VCaP (cell line): ENCODE data around the gene SLC7A9.

Experiments used
- H3K27ac ChIP-seq: fragments of 450-650 bp; 2 replicates; pipeline ENCODE4 v1.5.1; 2017
- CTCF ChIP-seq: fragments of 450-650 bp; conservative IDR thresholded peaks from 2 replicates; pipeline ENCODE4 v1.5.1; 2017; ENCODE audit warnings: mild to moderate bottlenecking, moderate library complexity

The SLC7A9 gene

DNA sequence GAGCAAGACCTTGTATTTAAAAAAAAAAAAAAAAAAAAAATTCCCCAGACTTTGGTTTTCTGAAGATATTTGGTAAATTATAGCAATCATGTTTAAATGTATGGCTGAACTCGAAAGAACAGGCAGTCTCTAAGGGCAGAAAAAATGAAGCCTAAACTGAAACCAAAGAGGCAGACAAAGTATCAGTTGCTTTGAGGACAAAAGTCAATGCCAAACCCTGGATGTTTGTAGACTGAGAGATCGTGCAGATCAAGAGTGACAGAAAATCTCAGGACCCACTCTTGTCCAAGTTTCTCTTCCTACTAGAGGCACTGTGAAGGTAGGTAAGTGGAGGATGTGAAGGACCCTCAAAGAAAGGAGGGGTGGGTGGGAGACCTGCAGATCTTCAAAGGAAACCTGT, 11.1 kb upstream of the SLC7A9 start:
- TF ChIP-seq CTCF, result no peak
- no peak overlapping the region for H3K27ac ChIP-seq

DNA sequence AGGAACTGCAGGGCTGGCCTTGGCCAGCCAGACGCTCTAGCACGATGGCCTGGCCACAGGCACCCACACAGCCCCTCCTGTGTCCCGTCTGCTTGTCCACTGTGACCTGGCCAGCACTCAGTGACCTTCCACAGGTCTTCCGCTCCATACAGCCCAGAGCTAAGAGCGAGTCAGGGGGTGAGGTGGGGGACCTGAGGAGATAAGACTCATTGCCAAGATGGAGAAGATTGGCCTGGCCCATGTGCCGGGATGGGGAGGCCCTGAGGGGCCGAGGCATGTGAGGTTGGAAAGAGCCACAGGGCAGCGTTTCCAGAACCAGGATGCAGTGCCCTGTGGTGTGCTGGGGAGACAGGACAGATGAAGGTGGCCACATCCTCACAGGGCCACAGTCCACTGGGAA, 10.2 kb upstream of the SLC7A9 start:
- no peak for TF ChIP-seq CTCF
- H3K27ac ChIP-seq, result no peak overlapping the region

DNA sequence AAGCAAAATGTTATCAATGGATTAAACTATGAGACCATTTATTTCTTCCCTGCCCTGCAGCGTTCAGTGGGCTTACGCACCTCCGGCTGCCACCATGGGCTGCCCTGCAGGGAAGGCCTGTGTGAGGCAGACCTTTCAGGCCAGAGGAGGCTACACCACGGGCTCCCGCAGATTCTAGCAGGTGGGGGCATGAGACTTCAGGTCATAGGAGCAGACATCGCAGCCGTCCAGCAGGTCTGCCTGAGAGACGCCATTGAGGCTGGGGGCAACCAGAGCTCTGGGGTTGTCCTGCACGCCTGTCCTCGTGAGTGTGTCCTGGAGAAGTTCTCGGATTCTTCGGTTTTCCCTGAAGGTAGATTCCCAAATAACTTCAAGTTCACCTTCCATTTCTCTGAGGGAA, 9.4 kb upstream of the SLC7A9 start:
- H3K27ac ChIP-seq, result no peak overlapping the region
- no peak for TF ChIP-seq CTCF

DNA sequence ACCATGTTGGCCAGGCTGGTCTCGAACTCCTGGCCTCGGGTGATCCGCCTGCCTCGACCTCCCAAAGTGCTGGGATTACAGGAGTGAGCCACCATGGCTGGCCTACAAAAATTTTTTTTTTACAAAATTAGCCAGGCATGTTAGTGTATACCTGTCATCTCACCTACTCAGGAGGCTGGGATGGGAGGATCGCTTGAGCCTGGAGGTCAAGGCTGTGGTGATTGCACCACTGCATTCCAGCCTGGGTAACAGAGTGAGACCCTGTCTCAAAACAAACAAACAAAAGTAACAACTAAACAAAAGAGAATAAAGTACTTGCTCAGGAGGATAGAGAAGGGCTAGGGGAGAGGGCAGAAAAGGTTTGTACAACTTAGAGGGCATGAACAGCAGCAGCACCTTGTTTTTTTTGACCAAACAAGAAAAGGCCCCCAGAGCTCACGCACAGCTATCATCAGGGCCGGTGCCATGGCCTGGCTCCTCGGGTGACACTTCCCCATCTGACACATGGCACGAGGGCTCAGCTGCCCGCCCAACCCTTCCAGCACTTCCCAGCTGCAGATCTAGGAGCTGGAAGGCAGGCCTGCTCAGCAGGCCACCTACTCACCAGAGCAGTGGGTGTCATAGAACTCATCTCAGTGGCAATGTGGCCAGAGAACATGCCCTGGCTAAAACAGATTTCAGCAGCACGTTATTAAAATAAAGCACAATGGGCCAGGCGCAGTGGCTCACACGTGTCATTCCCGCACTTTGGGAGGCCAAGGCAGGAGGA, 8.6 kb upstream of the SLC7A9 start:
- no peak overlapping the region for H3K27ac ChIP-seq
- no peak for TF ChIP-seq CTCF

DNA sequence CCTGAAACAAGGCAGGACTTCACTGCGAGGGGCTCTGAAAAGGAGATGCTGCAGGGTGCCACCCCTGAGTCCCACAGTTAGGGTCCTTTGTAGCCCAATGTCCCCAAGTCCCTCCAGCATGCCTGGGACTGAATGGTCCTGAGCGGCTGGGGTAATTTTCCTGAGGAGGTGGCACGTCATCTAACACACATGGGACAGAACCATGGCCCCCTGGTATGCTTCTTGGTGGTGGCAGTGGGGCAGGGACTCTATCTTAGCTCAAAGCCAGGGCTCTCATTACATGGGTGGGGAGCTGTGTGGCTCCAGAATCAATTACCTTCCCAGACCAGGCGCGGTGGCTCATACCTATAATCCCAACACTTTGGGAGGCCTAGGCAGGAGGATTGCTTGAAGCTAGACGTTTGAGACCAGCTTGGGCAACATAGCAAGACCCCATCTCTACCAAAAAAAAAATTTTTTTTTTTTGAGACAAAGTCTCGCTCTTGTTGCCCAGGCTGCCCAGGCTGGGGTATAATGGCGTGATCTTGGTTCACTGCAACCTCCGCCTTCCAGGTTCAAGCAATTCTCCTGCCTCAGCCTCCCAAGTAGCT, 7.9 kb upstream of the SLC7A9 start:
- no peak for TF ChIP-seq CTCF
- no peak overlapping the region for H3K27ac ChIP-seq

GRCh38 chr19:32876919-32877285, 7.3 kb upstream of the SLC7A9 start:
- no peak overlapping the region for H3K27ac ChIP-seq
- no peak for TF ChIP-seq CTCF

- no peak overlapping the region for H3K27ac ChIP-seq
- no peak for TF ChIP-seq CTCF
Observed at GRCh38 chr19:32876236-32876918, 6.8 kb upstream of the SLC7A9 start.
